ENCODE data around the gene ASB15. TPM values are rescaled to one million over a fixed set of nuclear protein-coding genes. Genes with fewer than 3 reads are reported as not detected.

ASB15 gene
- total and polyA plus RNA-seq, 2 donors (not counting 3 experiments of a cell fraction or from before 2014, with no cell fraction given) = not detected

DNA sequence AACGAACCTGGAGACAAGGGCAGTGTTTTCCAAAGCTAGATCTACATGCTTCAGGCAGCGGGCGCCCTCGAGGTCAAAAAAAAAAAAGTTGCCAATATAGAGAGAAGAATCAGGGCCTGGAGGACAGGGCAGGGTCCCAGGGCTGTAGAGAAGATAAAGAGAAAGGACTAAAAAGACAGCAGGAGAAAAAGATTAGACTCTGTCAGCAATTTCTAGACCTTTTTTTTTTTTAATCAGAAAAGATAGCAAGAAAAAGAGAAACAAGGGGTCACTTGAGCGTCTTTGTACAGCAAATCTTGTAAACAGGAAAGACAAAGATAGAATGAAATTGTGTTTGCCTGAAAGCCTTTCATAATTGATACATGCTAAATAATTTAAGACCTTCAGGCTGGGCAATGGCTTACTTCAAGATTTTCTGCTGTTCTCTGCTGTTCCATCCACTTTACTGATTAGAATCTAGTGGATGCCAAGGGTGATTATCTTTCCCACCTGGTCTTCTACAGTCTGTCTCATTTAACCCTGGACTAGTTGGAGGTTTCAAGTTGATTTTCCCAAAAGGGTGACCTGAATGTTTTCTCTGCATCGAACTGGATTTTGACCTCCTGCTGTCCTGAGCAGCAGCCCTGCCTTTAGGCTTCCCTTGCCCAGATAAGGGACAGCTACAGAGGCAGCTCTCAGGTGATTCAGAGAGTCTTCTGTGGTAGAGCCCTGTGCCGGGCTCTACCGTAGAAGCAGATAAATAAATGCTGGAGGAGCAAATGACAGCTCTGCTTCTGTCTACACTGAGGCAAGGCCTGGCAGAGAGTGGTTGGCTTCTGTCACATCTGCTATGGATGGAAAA, 59.1 kb downstream of the ASB15 start:
- H3K4me3 ChIP-seq (replicated peaks in 1 of 3; ENCODE audit: insufficient read depth in 1 of 3, low read depth in 1 of 3, low read length in 3 of 3) = no peak overlapping the region
- dilution Hi-C loops (cut with MboI; ENCODE audit: extremely low pct_ligation_motif_present, low sequenced_read_pairs) = no loop called here
- H3K9ac ChIP-seq (replicated peaks; ENCODE audit: extremely low read depth, insufficient read depth, low read length) = no peak overlapping the region
- ChIA-PET CTCF (interaction anchor here (1.2 to 2.2 kb wide), 2 partner anchors 22 kb away, joined by 3 to 7 read pairs; no protein-coding TSS in a partner anchor), POLR2A (no interaction called here)
- intact Hi-C loops (cut with micrococcal nuclease) = no loop called here
- no peaks in the 10 kb centered on the region for H3K79me2 ChIP-seq (ENCODE audit: control insufficient read depth, insufficient read depth, low read length)
- no peaks in the 10 kb centered on the region for H3K9me3 ChIP-seq (replicated peaks; ENCODE audit: control insufficient read depth, insufficient read depth, low read length)
- DNase-seq (ENCODE audit: low read depth, low spot score) (no peak), FAIRE-seq (no peak)
- peaks cover 4 to 7% of the 10 kb centered on the region in 2 experiments for H3K27me3 ChIP-seq (ENCODE audit: control insufficient read depth in 2 of 2, insufficient read depth in 2 of 2, low read length in 2 of 2)
- H3K36me3 ChIP-seq (ENCODE audit: control insufficient read depth in 2 of 2, extremely low read depth in 1 of 2, insufficient read depth in 2 of 2, low read length in 2 of 2) = no peaks in the 10 kb centered on the region
- no peak overlapping the region for H2AFZ ChIP-seq (ENCODE audit: low read depth, low read length)
- TF ChIP-seq GATA2 (IDR thresholded peaks at IDR 0.05; ENCODE audit: insufficient read depth, insufficient read length, low read depth, low read length) (no peak), POLR2A (IDR thresholded peaks at IDR 0.05; ENCODE audit: low read depth, low read length) (no peak), FOS (IDR thresholded peaks at IDR 0.05; ENCODE audit: borderline replicate concordance, insufficient read depth, low read length) (no peak), JUN (IDR thresholded peaks at IDR 0.05; ENCODE audit: borderline replicate concordance, insufficient read depth, insufficient read length, low read depth) (no peak), EZH2 (IDR thresholded peaks at IDR 0.05; ENCODE audit: borderline replicate concordance, low read depth, low read length, severe bottlenecking) (no peak), MYC (IDR thresholded peaks at IDR 0.05; ENCODE audit: low read depth, low read length) (no peak)
- TF ChIP-seq, protein P1, sequence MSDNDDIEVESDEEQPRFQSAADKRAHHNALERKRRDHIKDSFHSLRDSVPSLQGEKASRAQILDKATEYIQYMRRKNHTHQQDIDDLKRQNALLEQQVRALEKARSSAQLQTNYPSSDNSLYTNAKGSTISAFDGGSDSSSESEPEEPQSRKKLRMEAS (IDR thresholded peaks at IDR 0.05; ENCODE audit: insufficient read depth, insufficient read length) = no peak
- H3K4me1 ChIP-seq (ENCODE audit: control insufficient read depth, extremely low read depth, insufficient read depth, low read length) = peaks cover 4% of the 10 kb centered on the region
- H3K4me2 ChIP-seq (ENCODE audit: insufficient read depth, low read length) = no peak overlapping the region
- no TSS peak for BruUV-seq (replicated peaks)
- H3K9me1 ChIP-seq (replicated peaks; ENCODE audit: control insufficient read depth, extremely low read depth, insufficient read depth, low read length) = no peaks in the 10 kb centered on the region
- H3K27ac ChIP-seq (ENCODE audit: insufficient read depth, low read depth, low read length) = no peak overlapping the region
- no peaks in the 10 kb centered on the region for H4K20me1 ChIP-seq (replicated peaks; ENCODE audit: control insufficient read depth, extremely low read depth, insufficient read depth, low read length)

Measured in endothelial cell of umbilical vein (primary cell).